ENCODE results near the gene BEX5.

Gene BEX5

GRCh38 chrX:102113367-102113766 lies 42.4 kb downstream of the BEX5 start:
- no peak for DNase-seq
- TF ChIP-seq CTCF (IDR thresholded peaks at IDR 0.05): no peak
- Mint-ChIP-seq H3K27me3 (ENCODE audit: low read depth, poor library complexity) (peaks cover 6% of the 10 kb centered on the region), H3K36me3 (ENCODE audit: low read depth) (no peaks in the 10 kb centered on the region), H3K9me3 (peaks cover 52% of the 10 kb centered on the region), H3K4me3 (no peak overlapping the region), H3K4me1 (no peaks in the 10 kb centered on the region), H3K27ac (no peak overlapping the region)
